DND-41 (cell line): ENCODE results near the gene SNN.

Source experiments
- ATAC-seq: fragments of 200-7000 bp; cut with Tn5 transposase; 3 replicates; pipeline ENCODE4 v1.9.1; 2021; ENCODE audit warnings: low read depth; ENCODE audit not compliant: insufficient read depth
- DNase-seq: peaks from one replicate; pipeline ENCODE4 v3.0.0-alpha.2; 2020
- H2AFZ ChIP-seq: 2 replicates; pipeline ENCODE4 v1.6.0; 2012; ENCODE audit warnings: low read depth, low read length
- H3K27ac ChIP-seq: 2 replicates; pipeline ENCODE4 v1.5.1; 2012; ENCODE audit warnings: low read length, inconsistent platforms
- H3K27me3 ChIP-seq: fragments of 200-600 bp; sonication (generic); 2 replicates; pipeline ENCODE4 v1.6.0; 2012; ENCODE audit warnings: low read length, mild to moderate bottlenecking, inconsistent platforms; ENCODE audit not compliant: insufficient read depth, poor library complexity
- H3K36me3 ChIP-seq: 2 replicates; pipeline ENCODE4 v1.5.1; 2012; ENCODE audit warnings: low read length, inconsistent platforms; ENCODE audit not compliant: insufficient read depth
- H3K4me1 ChIP-seq: 2 replicates; pipeline ENCODE4 v1.5.1; 2012; ENCODE audit warnings: mild to moderate bottlenecking, low read length; ENCODE audit not compliant: insufficient read depth
- H3K4me2 ChIP-seq: 2 replicates; pipeline ENCODE4 v1.6.0; 2012; ENCODE audit warnings: mild to moderate bottlenecking, moderate library complexity, low read length, inconsistent platforms; ENCODE audit not compliant: insufficient read depth
- H3K4me3 ChIP-seq, 2 experiments: fragments of 200-600 bp in 1 of 2; shearing (Covaris generic) in 1 of 2; 2 replicates each; pipeline ENCODE4 v1.5.1; 2012 to 2016; ENCODE audit warnings: inconsistent platforms in 2 of 2, low read length in 2 of 2, mild to moderate bottlenecking in 2 of 2, low read depth in 1 of 2, moderate library complexity in 1 of 2
- H3K79me2 ChIP-seq: 2 replicates; pipeline ENCODE4 v1.6.0; 2012; ENCODE audit warnings: low read length, inconsistent platforms; ENCODE audit not compliant: insufficient read depth
- H3K9ac ChIP-seq: 2 replicates; pipeline ENCODE4 v1.6.0; 2012; ENCODE audit warnings: low read depth, mild to moderate bottlenecking, inconsistent platforms, low read length, moderate library complexity
- H3K9me3 ChIP-seq: 2 replicates; pipeline ENCODE4 v1.5.1; 2012; ENCODE audit warnings: low read length, moderate library complexity, mild to moderate bottlenecking, inconsistent platforms; ENCODE audit not compliant: insufficient read depth, severe bottlenecking
- H4K20me1 ChIP-seq: 2 replicates; pipeline ENCODE4 v1.6.0; 2012; ENCODE audit warnings: low read length; ENCODE audit not compliant: insufficient read depth
- EZH2 ChIP-seq: IDR thresholded peaks from 3 replicates; pipeline ENCODE4 v1.6.1; 2012; ENCODE audit warnings: borderline replicate concordance, low read depth, mild to moderate bottlenecking, moderate library complexity, low read length, inconsistent platforms; ENCODE audit not compliant: severe bottlenecking
- TF ChIP-seq, protein P1 (sequence below): IDR thresholded peaks from 2 replicates; pipeline ENCODE4 v1.5.1; 2012; ENCODE audit warnings: borderline replicate concordance, low read length, moderate library complexity, mild to moderate bottlenecking; ENCODE audit not compliant: poor library complexity, severe bottlenecking; ENCODE audit errors: extremely low read depth

Gene SNN

DNA sequence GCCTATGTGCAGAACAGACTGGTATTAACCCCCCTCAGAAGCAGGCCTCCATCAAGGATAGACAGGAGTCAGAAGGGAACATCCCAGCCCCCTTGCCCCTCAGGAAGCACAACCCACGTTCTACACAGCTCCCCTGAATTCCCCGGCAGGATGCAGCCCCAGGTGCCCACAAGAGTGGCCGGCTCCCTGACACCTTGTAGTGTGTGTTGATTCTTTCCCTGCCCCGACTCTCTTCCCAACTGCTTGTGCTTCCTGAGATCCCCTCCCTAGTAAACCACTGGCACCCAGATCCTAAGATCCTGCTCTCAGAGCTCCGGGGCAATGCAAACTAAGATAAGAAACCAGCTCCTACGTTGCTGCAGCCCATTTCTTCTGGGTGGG is 46.7 kb upstream of the SNN start:
- Histone ChIP-seq H3K4me2 (no peak overlapping the region; the same call in 1 of the 2 replicates), H3K27ac (peak overlapping the region; percentile 47), H4K20me1 (no peaks in the 10 kb centered on the region), H3K9ac (peak overlapping the region; percentile 17; the same call in 1 of the 2 replicates), H3K4me1 (peaks cover 36% of the 10 kb centered on the region), H3K27me3 (no peaks in the 10 kb centered on the region), H3K79me2 (no peaks in the 10 kb centered on the region), H3K4me3 (no peak overlapping the region), H2AFZ (no peak overlapping the region), H3K9me3 (peaks cover 3% of the 10 kb centered on the region), H3K36me3 (no peaks in the 10 kb centered on the region)
- TF ChIP-seq EZH2 = no peak
- TF ChIP-seq, protein P1, sequence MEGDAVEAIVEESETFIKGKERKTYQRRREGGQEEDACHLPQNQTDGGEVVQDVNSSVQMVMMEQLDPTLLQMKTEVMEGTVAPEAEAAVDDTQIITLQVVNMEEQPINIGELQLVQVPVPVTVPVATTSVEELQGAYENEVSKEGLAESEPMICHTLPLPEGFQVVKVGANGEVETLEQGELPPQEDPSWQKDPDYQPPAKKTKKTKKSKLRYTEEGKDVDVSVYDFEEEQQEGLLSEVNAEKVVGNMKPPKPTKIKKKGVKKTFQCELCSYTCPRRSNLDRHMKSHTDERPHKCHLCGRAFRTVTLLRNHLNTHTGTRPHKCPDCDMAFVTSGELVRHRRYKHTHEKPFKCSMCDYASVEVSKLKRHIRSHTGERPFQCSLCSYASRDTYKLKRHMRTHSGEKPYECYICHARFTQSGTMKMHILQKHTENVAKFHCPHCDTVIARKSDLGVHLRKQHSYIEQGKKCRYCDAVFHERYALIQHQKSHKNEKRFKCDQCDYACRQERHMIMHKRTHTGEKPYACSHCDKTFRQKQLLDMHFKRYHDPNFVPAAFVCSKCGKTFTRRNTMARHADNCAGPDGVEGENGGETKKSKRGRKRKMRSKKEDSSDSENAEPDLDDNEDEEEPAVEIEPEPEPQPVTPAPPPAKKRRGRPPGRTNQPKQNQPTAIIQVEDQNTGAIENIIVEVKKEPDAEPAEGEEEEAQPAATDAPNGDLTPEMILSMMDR = no peak
- DNase-seq = no peak
- ATAC-seq = peak; percentile 5; the same call in 1 of the 3 replicates

DNA sequence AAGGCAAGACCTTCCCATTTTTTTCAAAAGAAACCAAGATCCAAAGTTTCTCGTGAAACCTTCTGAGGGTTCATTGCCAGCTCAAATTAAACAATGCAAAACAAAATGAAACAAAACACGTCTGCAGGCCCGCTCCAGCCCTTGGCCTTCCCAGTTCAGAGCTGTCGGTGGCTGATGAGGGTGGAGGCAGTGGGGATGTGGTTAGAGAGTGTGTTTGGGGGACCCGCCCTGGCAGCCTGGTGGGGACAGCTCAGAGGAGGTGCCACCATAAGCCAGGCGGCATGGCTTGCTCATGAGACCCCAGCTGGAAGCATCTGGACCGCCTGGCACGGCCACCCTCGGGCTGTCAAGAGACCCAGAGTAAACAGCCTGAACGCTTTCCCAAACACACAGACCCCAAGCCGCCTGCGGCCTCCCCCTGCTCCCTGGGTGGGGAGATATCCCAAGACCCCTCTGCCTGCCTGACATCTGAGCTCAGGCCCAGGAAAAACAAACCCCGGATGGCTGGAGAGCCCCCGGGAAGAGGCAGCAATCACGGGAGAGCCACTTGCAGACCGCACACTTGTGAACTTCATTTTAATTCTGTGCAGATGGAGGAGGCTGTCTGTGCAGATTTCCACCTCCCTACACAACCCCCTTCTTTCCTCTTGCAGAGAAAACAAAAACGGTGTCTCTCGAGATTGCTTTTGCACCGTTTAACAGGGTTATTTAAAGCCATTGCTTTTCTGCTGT is 46.2 kb upstream of the SNN start:
- H4K20me1 ChIP-seq = no peaks in the 10 kb centered on the region
- ATAC-seq (peak; percentile 86), DNase-seq (peak; percentile 73)
- H3K27ac ChIP-seq = peak overlapping the region; percentile 47
- no peaks in the 10 kb centered on the region for H3K27me3 ChIP-seq
- H3K79me2 ChIP-seq = no peaks in the 10 kb centered on the region
- H3K36me3 ChIP-seq = no peaks in the 10 kb centered on the region
- peaks cover 3% of the 10 kb centered on the region for H3K9me3 ChIP-seq
- H2AFZ ChIP-seq = no peak overlapping the region
- no peak for TF ChIP-seq EZH2
- TF ChIP-seq, protein P1 = no peak
- H3K4me1 ChIP-seq = peaks cover 36% of the 10 kb centered on the region
- H3K4me3 ChIP-seq = no peak overlapping the region
- peak overlapping the region; percentile 17; the same call in 1 of the 2 replicates for H3K9ac ChIP-seq
- no peak overlapping the region; the same call in 1 of the 2 replicates for H3K4me2 ChIP-seq

GRCh38 chr16:11624205-11624604 is 44.0 kb upstream of the SNN start:
- Histone ChIP-seq H3K27me3 (no peaks in the 10 kb centered on the region), H3K27ac (no peak overlapping the region), H3K4me3 (no peak overlapping the region), H3K79me2 (no peaks in the 10 kb centered on the region), H4K20me1 (no peaks in the 10 kb centered on the region), H3K36me3 (no peaks in the 10 kb centered on the region), H3K9ac (no peak overlapping the region), H3K9me3 (peaks cover 3% of the 10 kb centered on the region), H3K4me1 (peaks cover 35% of the 10 kb centered on the region), H3K4me2 (no peak overlapping the region), H2AFZ (no peak overlapping the region)
- DNase-seq = no peak
- ATAC-seq = no peak
- no peak for TF ChIP-seq EZH2
- TF ChIP-seq, protein P1 = no peak
